GM12801 (cell line): ENCODE results near the gene LRBA.

Experiments
- CTCF ChIP-seq: IDR thresholded peaks from one replicate; pipeline ENCODE4 v1.5.1; 2011; ENCODE audit warnings: control low read depth; ENCODE audit not compliant: insufficient read length; ENCODE audit errors: extremely low read depth

Gene LRBA

GRCh38 chr4:150931005-150931404, 84.1 kb downstream of the LRBA start:
- no peak for TF ChIP-seq CTCF

GRCh38 chr4:150923945-150924344, 91.1 kb downstream of the LRBA start:
- TF ChIP-seq CTCF: no peak

- no peak for TF ChIP-seq CTCF
These were observed 103.8 kb downstream of the LRBA start for GRCh38 chr4:150911326-150911725.

- no peak for TF ChIP-seq CTCF
These were observed 106.0 kb downstream of the LRBA start for GRCh38 chr4:150909116-150909515.

GRCh38 chr4:150906987-150907633, 108.0 kb downstream of the LRBA start:
- no peak for TF ChIP-seq CTCF

- TF ChIP-seq CTCF: no peak
These were observed 110.4 kb downstream of the LRBA start for GRCh38 chr4:150904671-150905070.

- no peak for TF ChIP-seq CTCF
These were observed 111.5 kb downstream of the LRBA start for GRCh38 chr4:150903603-150904002.
